HL-60 (cell line): Measurements from ENCODE around the gene SLCO2A1.
A peak's percentile ranks its signal among the peaks of the same experiment; 100 is the strongest.

Experiments
- DNase-seq, 2 experiments: peaks; one replicate each; pipeline ENCODE4 v3.0.0-alpha.2; 2010 to 2020; ENCODE audit warnings: low read depth in 1 of 2, low spot score in 1 of 2
- H3K27ac ChIP-seq: fragments of 250-450 bp; sonication (Bioruptor Pico); replicated peaks from 2 replicates; pipeline ENCODE4 v1.5.1; 2020; ENCODE audit warnings: mild to moderate bottlenecking, moderate library complexity
- H3K27me3 ChIP-seq: fragments of 250-450 bp; sonication (Bioruptor Pico); 2 replicates; pipeline ENCODE4 v1.5.1; 2021; ENCODE audit warnings: mild to moderate bottlenecking, moderate library complexity; ENCODE audit not compliant: insufficient read depth, poor library complexity, severe bottlenecking
- H3K4me3 ChIP-seq: replicated peaks from 2 replicates; pipeline ENCODE4 v1.5.1; 2011; ENCODE audit warnings: mild to moderate bottlenecking, control low read depth, low read length; ENCODE audit not compliant: insufficient read depth
- CTCF ChIP-seq: IDR thresholded peaks from one replicate; pipeline ENCODE4 v1.5.1; 2011; ENCODE audit warnings: low read length, control low read depth, inconsistent platforms; ENCODE audit not compliant: insufficient read depth
- GABPA ChIP-seq: IDR thresholded peaks from 2 replicates; pipeline ENCODE4 v1.6.1; 2012; ENCODE audit warnings: low read depth
- POLR2AphosphoS5 ChIP-seq: IDR thresholded peaks from 2 replicates; pipeline ENCODE4 v1.6.1; 2012; ENCODE audit warnings: low read depth
- REST ChIP-seq: IDR thresholded peaks from 2 replicates; pipeline ENCODE4 v1.6.1; 2012; ENCODE audit warnings: low read depth; ENCODE audit not compliant: insufficient replicate concordance
- SPI1 ChIP-seq: IDR thresholded peaks from 2 replicates; pipeline ENCODE4 v1.6.1; 2012; ENCODE audit warnings: low read depth, mild to moderate bottlenecking, borderline replicate concordance

The SLCO2A1 gene

GRCh38 chr3:133895208-133896001 lies 134.3 kb downstream of the SLCO2A1 start, which contains the start of gene RAB6B:
TSS of gene RAB6B (minus strand) at chr3:133895882. CDS start at chr3:133895466, 416 bp downstream.
- H3K27ac ChIP-seq = no peak within 1 kb of the TSS
- peaks cover 6% of the 10 kb centered on the region for H3K27me3 ChIP-seq
- peak; percentile 20 to 29 for DNase-seq
- H3K4me3 ChIP-seq = peak within 1 kb of the TSS; percentile 51
- TF ChIP-seq POLR2AphosphoS5 (no peak), GABPA (no peak), SPI1 (no peak)

- Histone ChIP-seq H3K27me3 (peaks cover 6% of the 10 kb centered on the region), H3K4me3 (peak overlapping the region; percentile 51), H3K27ac (no peak overlapping the region)
- no peak for DNase-seq
- TF ChIP-seq REST (no peak), POLR2AphosphoS5 (no peak), GABPA (no peak), CTCF (no peak), SPI1 (no peak)
These were observed 135.1 kb downstream of the SLCO2A1 start for GRCh38 chr3:133894353-133895207.

- DNase-seq = no peak
- TF ChIP-seq SPI1 (no peak), REST (no peak), GABPA (no peak), POLR2AphosphoS5 (no peak), CTCF (no peak)
- H3K27ac ChIP-seq = no peak overlapping the region
- H3K4me3 ChIP-seq = no peak overlapping the region
- H3K27me3 ChIP-seq = peaks cover 6% of the 10 kb centered on the region
These were observed 135.9 kb downstream of the SLCO2A1 start for GRCh38 chr3:133893683-133894352.
